GM18526 (cell line): ENCODE results near the gene ZNF695.
A peak's percentile ranks its signal among the peaks of the same experiment; 100 is the strongest.

ENCODE experiments used
- POLR2A ChIP-seq: IDR thresholded peaks from 3 replicates; pipeline ENCODE4 v1.6.1; 2011; ENCODE audit not compliant: insufficient read length; ENCODE audit errors: extremely low read depth

ZNF695 gene

DNA sequence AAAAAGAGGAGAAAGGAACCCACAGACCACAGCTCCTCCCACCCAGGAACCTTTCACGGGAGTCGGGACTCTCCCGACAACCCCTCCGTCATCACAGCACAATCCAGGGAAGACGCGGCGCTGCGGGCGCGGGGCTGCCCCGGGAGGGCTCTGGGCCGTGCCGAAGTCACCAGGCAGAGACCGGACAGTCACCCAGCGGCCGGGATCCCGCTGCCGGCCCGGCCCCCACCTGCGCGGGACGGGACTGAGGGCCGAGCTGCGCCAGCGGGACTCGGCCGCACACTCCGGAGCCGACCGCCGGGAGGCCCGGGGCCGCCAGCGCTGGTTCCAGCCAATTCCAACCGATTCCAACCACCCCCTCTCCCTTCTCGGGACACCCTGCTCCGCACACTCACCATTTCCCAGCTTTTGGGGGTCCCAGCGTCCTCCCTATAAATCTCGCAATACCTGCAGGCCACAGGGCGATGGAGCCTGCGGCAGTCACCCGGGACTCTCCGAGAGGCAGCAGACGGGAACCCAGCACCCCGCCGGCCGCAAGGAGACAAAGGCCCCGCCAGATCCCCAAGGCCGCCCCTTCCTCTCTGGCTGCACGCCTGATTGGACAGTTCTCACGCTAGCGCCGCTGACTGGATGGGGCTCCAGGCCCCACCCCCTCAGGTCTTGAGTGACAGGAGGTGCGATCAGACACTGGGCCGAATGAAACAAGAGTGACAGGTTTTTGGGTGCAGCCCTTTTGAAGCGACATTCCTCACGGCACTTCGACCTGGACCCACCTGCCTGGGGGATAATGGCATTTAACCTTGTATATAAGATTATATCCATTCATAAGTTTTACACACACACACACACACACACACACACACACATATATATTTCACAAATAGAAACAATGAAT, at the start of gene ZNF695:
Gene ZNF695, minus strand, starts transcription at position 547 of the 895 bp plus-strand sequence. Its CDS starts 149 bp downstream, at position 398.
- TF ChIP-seq POLR2A, result peak; percentile 61

DNA sequence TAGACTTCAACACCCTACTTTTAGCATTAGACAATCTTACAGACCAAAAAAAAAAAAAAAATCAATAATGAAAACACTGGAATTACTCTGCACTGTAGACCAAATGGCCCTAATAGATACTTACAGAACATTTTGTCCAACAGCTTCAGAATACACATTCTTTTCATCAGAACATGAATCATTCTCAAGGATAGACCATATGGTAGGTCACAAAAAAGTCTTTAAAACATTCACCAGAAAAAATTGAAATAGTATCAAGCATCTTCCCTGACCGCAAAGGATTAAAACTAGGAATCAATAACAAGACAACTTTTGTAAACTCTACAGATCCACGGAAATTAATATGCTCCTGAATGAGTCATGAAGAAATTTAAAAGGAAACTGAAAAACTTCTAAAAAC, 48.2 kb upstream of the ZNF695 start:
- no peak for TF ChIP-seq POLR2A

DNA sequence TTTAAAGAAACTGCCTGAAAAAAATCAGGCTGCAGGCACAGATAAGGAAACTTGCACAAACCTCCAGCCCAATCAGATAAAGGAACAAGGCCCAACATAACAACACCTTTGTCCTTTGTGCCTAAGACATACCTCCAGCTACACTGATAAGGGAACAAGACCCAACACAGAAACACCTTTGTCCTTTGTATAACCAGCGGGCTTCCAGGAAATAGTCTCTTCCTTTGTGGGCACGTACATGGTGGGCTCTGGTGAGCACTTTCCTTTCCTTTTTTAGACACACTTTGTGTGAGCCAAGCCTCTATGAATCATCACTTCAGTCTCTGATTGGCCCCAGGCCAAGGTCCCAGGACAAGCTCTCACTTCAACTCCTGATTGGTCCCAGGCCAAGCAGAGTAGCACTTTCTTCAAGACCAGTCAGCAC, 47.1 kb upstream of the ZNF695 start:
- no peak for TF ChIP-seq POLR2A

DNA sequence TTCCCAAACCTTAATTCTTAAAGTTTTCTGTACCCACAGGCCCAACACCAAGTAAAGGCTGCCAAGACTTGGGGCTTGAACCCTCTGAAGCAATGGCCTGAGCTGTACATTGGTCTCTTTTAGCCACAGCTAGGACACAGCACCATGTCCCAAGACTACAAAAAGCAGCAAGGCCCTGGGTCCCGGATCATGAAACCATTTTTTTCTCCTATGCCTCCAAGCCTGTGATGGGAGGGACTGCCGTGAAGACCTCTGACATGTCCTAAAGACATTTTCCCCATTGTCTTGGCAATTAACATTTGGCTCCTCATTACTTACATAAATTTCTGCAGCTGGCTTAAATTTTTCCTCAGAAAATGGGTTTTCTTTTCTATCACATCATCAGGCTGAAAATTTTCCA, 39.8 kb upstream of the ZNF695 start:
- no peak for TF ChIP-seq POLR2A

DNA sequence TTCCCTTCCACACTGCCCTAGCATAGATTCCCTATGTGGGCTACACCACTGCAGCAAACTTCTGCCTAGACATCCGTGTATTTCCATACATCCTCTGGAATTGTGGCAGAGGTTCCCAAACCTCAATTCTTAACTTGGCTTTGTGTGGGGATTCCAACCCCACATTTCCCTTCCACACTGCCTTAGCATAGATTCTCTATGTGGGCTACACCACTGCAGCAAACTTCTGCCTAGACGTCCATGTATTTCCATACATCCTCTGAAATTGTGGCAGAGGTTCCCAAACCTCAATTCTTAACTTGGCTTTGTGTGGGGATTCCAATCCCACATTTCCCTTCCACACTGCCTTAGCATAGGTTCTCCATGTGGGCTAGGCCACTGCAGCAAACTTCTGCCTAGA, 39.4 kb upstream of the ZNF695 start:
- TF ChIP-seq POLR2A, result no peak

DNA sequence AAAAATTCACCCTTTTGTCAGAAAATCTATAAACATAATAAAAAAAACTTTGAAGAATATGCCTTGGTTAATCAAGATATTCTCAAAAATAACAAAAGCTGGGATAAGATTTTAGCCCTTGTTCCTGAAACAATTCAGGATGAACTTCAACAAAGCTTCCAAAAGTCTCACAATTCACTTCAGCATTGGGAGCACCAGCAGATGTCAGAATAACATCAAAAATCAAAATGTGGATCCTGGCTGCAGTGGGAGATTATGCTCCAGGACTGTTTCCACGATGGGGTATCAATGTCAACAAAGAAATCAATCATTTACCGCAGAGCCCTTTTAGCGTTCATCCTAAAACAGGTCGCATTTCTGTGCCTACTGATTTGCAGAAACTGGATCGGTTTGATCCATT, 35.5 kb upstream of the ZNF695 start:
- no peak for TF ChIP-seq POLR2A

DNA sequence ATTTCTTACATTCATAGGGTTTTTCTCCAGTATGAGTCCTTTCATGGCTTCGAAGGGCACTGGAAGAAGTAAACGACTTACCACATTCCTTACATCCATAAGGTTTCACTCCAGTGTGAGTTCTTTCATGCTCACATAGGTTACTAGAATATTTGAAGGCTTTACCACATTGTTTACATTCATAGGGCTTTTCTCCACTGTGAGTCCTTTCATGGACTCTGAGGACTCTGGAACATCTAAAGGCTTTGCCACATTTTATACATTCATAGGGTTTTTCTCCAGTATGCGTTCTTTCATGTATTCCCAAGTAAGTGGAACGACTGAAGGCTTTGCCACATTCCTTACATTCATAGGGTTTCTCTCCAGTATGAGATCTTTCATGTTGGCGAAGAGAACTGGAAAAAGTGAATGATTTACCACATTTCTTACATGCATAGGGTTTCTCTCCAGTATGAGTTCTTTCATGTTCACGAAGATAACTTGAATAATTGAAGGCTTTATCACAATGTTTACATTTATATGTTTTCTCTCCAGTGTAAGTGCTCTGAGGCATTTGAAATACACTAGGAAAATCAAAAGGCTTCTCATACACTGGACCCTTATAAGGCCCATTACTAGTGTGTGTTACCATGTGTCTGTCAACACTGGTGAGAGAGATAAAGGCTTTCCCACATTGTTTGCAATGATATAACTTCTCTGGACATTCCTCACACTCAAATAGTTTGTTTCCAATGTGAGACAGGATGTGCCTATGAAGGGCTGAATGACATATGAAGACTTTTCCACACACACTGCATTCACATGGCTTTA, 29.9 kb upstream of the ZNF695 start:
- no peak for TF ChIP-seq POLR2A

DNA sequence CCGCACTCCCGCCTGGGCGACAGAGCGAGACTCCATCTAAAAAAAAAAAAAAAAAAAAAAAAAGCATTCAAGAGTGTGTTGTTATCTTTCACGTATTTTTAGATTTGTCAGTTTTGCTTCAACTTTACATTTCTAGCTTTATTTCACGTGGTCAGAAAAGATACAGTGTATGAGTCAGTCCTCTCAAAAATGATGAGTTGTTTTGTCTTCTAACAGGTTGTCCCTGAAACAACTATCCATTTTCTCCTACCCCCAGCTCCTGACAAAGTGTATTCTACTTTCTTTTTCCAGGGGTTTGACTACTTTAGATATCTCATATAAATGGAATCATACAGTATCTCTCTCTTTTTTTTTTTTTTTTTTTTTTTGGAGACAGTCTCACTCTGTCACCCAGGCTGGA, 5.5 kb upstream of the ZNF695 start:
- TF ChIP-seq POLR2A, result no peak

DNA sequence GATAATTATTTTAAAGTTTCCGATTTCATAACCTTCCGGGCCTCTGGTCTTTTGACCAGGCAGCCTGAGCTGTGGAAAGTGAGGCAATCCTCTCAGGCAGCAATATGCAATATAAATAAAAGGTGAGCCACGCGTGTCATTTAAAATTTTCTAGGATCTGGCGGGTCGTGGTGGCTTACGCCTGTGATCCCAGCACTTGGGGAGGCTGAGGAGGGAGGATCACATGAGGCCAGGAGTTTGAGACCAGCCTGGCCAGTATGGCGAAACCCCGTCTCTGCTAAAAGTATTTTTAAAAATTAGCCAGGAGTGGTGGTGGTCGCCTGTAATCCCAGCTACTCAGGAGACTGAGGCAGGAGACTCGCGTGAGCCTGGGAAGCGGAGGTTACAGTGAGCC, 546 bp upstream of the ZNF695 start:
- TF ChIP-seq POLR2A, result no peak

DNA sequence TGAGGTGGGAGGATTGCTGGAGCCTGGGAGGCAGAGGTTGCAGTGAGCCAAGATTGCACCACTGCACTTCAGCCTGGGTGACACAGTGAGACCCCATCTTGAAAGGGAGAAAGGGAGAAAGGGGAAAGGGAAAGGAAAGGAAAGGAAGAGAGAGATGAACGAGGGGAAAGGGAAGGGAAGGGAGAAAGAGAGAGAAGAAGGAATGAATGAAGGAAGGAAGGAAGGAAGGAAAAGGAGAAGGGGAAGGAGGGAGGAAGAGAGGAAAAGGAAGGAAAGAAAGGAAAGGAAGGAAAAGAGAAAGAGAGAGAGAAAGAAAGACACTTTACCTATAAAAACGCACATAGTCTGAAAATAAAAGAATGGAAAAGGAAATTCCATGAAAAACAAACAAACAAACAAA, 18.0 kb downstream of the ZNF695 start:
- TF ChIP-seq POLR2A, result no peak

DNA sequence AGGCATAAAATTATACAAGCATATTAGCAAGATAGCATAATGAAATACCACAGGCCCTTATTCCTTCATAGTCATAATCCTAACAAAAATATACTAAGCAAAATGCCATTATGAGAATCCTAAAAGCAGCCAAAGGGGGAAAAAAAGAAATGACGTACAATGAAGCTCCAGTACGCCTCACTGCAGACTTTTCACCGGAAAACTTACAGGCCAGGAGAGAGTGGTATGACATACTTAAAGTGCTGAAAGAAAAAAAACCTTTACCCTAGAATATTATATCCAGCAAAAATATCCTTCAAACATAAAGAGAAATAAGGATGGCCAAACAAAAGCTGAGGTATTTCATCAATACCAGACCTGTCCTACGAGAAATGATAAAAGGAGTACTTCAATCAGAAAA, 19.5 kb downstream of the ZNF695 start:
- TF ChIP-seq POLR2A, result no peak

DNA sequence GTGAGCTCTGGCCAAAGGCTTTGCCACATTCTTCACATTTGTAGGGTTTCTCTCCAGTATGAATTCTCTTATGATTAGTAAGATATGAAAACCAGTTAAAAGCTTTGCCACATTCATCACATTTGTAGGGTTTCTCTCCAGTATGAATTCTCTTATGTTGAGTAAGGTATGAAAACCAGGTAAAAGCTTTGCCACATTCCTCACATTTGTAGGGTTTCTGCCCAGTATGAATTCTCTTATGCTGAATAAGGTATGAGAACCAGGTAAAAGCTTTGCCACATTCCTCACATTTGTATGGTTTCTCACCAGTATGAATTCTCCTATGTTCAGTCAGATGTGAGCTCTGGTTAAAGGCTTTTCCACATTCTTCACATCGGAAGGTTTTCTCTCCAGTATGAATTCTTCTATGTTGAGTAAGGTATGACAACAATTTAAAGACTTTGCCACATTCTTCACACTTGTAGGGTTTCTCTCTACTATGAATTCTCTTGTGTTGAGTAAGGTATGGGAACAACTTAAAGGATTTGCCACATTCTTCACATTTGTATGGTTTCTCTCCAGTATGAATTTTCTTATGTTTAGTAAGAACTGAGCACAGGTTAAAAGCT, 20.7 kb downstream of the ZNF695 start:
- no peak for TF ChIP-seq POLR2A

DNA sequence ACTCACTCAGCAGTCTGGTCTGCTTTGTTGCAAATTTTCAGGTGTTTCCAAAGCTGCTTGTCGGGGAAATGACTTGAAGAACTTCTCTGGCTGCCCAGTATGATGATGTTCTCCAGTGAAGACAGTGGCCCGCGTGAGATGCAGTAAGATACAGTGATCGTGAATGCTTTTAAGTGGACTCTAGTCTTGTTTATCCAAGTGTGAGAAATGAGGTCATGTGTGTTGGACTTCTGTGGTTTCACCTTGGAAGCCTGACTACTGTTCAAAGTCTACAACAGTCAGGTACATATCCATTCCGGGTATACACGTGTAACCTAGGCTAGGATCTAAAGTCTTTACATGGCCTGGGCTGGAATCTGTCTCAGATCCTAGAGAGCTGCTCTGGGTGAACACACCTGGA, 29.1 kb downstream of the ZNF695 start:
- TF ChIP-seq POLR2A, result no peak

DNA sequence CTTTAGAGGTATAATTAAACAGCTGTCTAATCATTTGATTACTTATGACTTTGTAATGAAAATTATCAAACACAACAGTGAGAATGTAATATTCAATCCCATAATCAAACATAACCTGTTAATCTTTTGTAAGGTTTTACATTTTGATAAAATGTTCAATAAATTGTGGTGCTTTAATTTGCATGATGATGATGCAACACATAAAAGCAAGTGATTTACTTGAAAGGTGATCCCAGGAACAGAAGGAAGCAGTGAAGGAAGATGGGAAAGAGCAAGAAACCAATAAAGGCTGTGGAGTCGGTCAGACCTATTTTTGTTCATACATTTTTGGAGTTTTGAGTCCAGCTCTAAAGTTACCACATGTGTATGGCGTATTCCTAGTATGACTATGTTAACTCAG, 29.6 kb downstream of the ZNF695 start:
- TF ChIP-seq POLR2A, result no peak

DNA sequence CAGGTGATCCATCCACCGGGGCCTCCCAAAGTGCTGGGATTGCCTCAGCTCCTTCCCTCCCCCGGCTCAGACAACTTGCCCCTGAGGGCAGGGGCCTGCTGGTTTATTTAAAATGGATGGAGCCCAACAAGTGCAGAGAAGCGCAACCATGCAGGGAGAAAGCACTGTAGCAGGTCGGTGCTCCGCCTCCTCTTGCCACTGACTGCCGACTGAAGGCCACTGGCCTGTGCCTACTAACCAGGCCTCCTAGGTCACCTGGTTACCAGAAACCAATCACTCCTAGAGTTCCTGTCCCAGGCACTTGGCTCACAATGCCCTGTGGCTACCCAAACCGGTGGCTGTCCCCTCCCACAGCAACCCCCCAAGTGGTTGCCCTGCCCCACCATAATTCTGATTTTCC, 35.9 kb downstream of the ZNF695 start:
- no peak for TF ChIP-seq POLR2A

DNA sequence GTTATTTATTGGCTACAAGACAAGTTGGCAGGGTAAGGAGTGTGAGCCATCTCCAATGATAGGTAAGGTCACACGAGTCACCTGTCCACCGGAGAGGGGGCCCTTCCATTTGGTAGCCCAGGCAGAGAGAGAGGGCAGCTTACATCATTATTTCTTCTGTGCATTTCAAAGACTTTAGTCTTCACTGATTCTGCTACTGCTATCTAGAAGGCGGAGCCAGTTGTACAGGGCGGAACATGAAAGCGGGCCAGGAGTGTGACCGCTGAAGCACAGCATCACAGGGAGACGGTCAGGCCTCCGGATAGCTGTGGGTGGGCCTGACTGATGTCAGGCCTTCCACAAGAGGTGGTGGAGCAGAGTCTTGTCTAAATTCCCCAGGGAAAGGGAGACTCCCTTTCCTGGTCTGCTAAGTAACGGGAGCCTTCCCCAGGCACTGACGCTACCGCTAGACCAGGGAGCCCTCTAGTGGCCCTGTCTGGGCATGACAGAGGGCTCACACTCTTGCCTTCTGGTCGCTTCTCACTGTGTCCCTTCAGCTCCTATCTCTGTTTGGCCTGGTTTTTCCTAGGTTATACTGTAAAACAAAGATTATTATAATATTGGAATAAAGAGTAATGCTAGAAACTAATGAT, 36.7 kb downstream of the ZNF695 start:
- no peak for TF ChIP-seq POLR2A

DNA sequence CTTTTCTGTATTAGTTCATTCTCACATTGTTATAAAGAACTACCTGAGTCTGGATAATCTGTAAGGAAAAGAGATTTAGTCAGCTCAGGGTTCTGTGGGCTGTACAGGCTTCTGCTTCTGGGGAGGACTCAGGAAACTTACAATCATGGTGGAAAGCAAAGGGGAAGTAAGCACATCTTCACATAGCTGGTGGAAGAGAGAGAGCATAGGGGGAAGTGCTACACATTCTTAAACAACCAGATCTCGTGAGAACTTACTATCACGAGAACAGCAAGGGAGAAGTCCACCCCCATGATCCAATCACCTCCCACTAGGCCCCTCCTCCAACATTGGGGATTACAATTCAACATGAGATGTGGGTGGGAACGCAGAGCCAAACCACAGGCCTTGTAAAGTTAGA, 38.2 kb downstream of the ZNF695 start:
- TF ChIP-seq POLR2A, result no peak
